GM23338 (cell line): ENCODE data around the gene CD300LB. TPM values are rescaled to one million over a fixed set of nuclear protein-coding genes. Genes with fewer than 3 reads are reported as not detected.
"Not testable (repeated sequence)": the region's sequence is repeated elsewhere in the genome, so short reads cannot be mapped to it uniquely, and the experiment has no call there.

Source experiments
- ATAC-seq: fragments of 200-7000 bp; cut with Tn5 transposase; 3 replicates; pipeline ENCODE4 v1.9.1; 2020
- DNase-seq: peaks from one replicate; pipeline ENCODE4 v3.0.0-alpha.2; 2015; ENCODE audit warnings: low spot score
- H2AFZ ChIP-seq: fragments of 200-600 bp; sonication (generic); 2 replicates; pipeline ENCODE4 v1.8.0; 2016; ENCODE audit warnings: antibody characterized with exemption, mild to moderate bottlenecking, moderate library complexity
- H3F3A ChIP-seq: fragments of 200-600 bp; sonication (generic); replicated peaks from 2 replicates; pipeline ENCODE4 v1.8.0; 2017; ENCODE audit warnings: antibody characterized with exemption, mixed run types, low read depth
- H3K27ac ChIP-seq: fragments of 200-600 bp; sonication (generic); 2 replicates; pipeline ENCODE4 v1.6.1; 2016; ENCODE audit warnings: low read depth
- H3K27me3 ChIP-seq: fragments of 200-600 bp; sonication (generic); 2 replicates; pipeline ENCODE4 v1.8.0; 2016; ENCODE audit warnings: mild to moderate bottlenecking, mixed run types, moderate library complexity; ENCODE audit not compliant: insufficient read depth
- H3K36me3 ChIP-seq: fragments of 200-600 bp; sonication (generic); 2 replicates; pipeline ENCODE4 v1.8.0; 2016; ENCODE audit warnings: mild to moderate bottlenecking; ENCODE audit not compliant: insufficient read depth
- H3K4me1 ChIP-seq: fragments of 200-600 bp; sonication (generic); 2 replicates; pipeline ENCODE4 v1.8.0; 2016; ENCODE audit warnings: mild to moderate bottlenecking, moderate library complexity; ENCODE audit not compliant: insufficient read depth
- H3K4me2 ChIP-seq: fragments of 200-600 bp; sonication (generic); 2 replicates; pipeline ENCODE4 v1.7.1; 2017; ENCODE audit warnings: mixed run types
- H3K4me3 ChIP-seq: fragments of 200-600 bp; sonication (generic); 2 replicates; pipeline ENCODE4 v1.6.1; 2016; ENCODE audit warnings: mixed run types
- H3K79me2 ChIP-seq: fragments of 200-600 bp; sonication (generic); replicated peaks from 2 replicates; pipeline ENCODE4 v1.8.0; 2017; ENCODE audit warnings: mild to moderate bottlenecking; ENCODE audit not compliant: insufficient read depth
- H3K9me2 ChIP-seq: fragments of 200-600 bp; sonication (generic); 2 replicates; pipeline ENCODE4 v1.8.0; 2017; ENCODE audit not compliant: insufficient read depth
- H4K20me1 ChIP-seq: fragments of 200-600 bp; sonication (generic); replicated peaks from 2 replicates; pipeline ENCODE4 v1.8.0; 2017; ENCODE audit warnings: mild to moderate bottlenecking; ENCODE audit not compliant: insufficient read depth
- H3K27ac Mint-ChIP-seq: 2 replicates; pipeline ENCODE4 v1.8.0; 2020; ENCODE audit warnings: inconsistent platforms, mild to moderate bottlenecking, moderate library complexity, mixed read lengths
- H3K27me3 Mint-ChIP-seq: 3 replicates; pipeline ENCODE4 v1.8.0; 2022; ENCODE audit warnings: low read depth, mild to moderate bottlenecking, moderate library complexity, mixed read lengths, inconsistent platforms; ENCODE audit not compliant: insufficient read depth, poor library complexity
- H3K36me3 Mint-ChIP-seq: 3 replicates; pipeline ENCODE4 v1.8.0; 2021; ENCODE audit warnings: low read depth, mild to moderate bottlenecking, inconsistent platforms, moderate library complexity, mixed read lengths
- H3K4me1 Mint-ChIP-seq: 3 replicates; pipeline ENCODE4 v1.8.0; 2020; ENCODE audit warnings: mild to moderate bottlenecking, inconsistent platforms, mixed read lengths
- H3K4me3 Mint-ChIP-seq: 3 replicates; pipeline ENCODE4 v1.8.0; 2021; ENCODE audit warnings: moderate library complexity, mild to moderate bottlenecking, inconsistent platforms, mixed read lengths
- H3K9me3 Mint-ChIP-seq: 3 replicates; pipeline ENCODE4 v1.8.0; 2020; ENCODE audit warnings: moderate library complexity, mild to moderate bottlenecking, inconsistent platforms, mixed read lengths
- CREB1 ChIP-seq: fragments of 250-450 bp; sonication (Bioruptor Pico); IDR thresholded peaks from 2 replicates; pipeline ENCODE4 v1.5.0; 2020; ENCODE audit warnings: low read depth, mild to moderate bottlenecking, moderate library complexity
- EZH2 ChIP-seq: fragments of 200-600 bp; sonication (generic); IDR thresholded peaks from one replicate; pipeline ENCODE4 v1.8.0; 2017; ENCODE audit warnings: antibody characterized with exemption, mild to moderate bottlenecking, low read depth; ENCODE audit not compliant: unreplicated experiment
- JUNB ChIP-seq: IDR thresholded peaks from one replicate; pipeline ENCODE4 v1.6.1; 2016; ENCODE audit warnings: antibody characterized with exemption; ENCODE audit not compliant: unreplicated experiment
- NANOG ChIP-seq: IDR thresholded peaks from 2 replicates; pipeline ENCODE4 v1.6.1; 2016; ENCODE audit warnings: antibody characterized with exemption, borderline replicate concordance
- POLR2AphosphoS5 ChIP-seq: IDR thresholded peaks from 2 replicates; pipeline ENCODE4 v1.6.1; 2016; ENCODE audit warnings: antibody characterized with exemption, low read depth
- STAT1 ChIP-seq: IDR thresholded peaks from one replicate; pipeline ENCODE4 v1.6.1; 2016; ENCODE audit warnings: antibody characterized with exemption; ENCODE audit not compliant: unreplicated experiment
- ZNF114 ChIP-seq: fragments of 250-450 bp; sonication (Bioruptor Pico); IDR thresholded peaks from 2 replicates; pipeline ENCODE4 v1.5.0; 2020; ENCODE audit warnings: mild to moderate bottlenecking, moderate library complexity
- ZNF331 ChIP-seq: fragments of 250-450 bp; sonication (Bioruptor Pico); IDR thresholded peaks from 2 replicates; pipeline ENCODE4 v1.5.0; 2020; ENCODE audit warnings: low read depth, mild to moderate bottlenecking, moderate library complexity
- polyA plus RNA-seq: library from polyadenylated mRNA; unstranded; fragments of >200 nt; fragmentation: Nextera tagmentation; extraction: Ambion mirVana; gene quantifications from 2 replicates; pipeline ENCODE4 v1.2.1, GENCODE V29; 2016
- total RNA-seq: library from RNA; depleted of rRNA; stranded (reverse); fragments of >200 nt; shearing (Covaris generic); gene quantifications from 2 replicates; pipeline ENCODE4 v1.2.3, GENCODE V29; 2014
- TF ChIP-seq, protein P1 (sequence below): IDR thresholded peaks from one replicate; pipeline ENCODE4 v1.6.1; 2018; ENCODE audit warnings: antibody characterized with exemption; ENCODE audit not compliant: unreplicated experiment
- TF ChIP-seq, protein P2 (sequence below): IDR thresholded peaks from 2 replicates; pipeline ENCODE4 v1.6.1; 2016; ENCODE audit warnings: antibody characterized with exemption
- TF ChIP-seq, protein P3 (sequence below), 2 experiments: fragments of 200-600 bp in 1 of 2; sonication (generic) in 1 of 2; conservative IDR thresholded peaks; 2 replicates each; pipeline versions ENCODE4 v1.5.1 to v1.6.1; 2016 to 2017; ENCODE audit warnings: antibody characterized with exemption in 2 of 2, low read depth in 2 of 2, mild to moderate bottlenecking in 2 of 2, moderate library complexity in 1 of 2

The CD300LB gene
- total and polyA plus RNA-seq, 2 experiments from 2014 or later: not detected

DNA sequence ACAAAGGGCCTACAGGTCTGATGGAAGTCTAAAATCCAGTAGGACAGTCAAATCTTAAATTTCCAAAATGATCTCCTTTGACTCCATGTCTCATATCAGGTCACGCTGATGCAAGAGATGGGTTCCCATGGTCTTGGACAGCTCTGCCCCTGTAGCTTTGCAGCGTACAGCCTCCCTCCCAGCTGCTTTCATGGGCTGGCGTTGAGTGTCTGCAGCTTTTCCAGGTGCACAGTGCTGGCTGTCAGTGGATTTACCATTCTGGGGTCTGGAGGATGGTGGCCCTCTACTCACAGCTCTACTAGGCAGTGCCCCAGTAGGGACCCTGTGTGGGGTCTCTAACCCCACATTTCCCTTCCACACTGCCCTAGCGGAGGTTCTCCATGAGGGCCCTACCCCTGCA is 43.0 kb downstream of the CD300LB start:
- H3K4me2 ChIP-seq, H3F3A ChIP-seq, H3K36me3 ChIP-seq, H3K9me2 ChIP-seq, DNase-seq, ATAC-seq, H3K4me1 Mint-ChIP-seq, H3K27me3 ChIP-seq, H3K36me3 Mint-ChIP-seq, H3K4me1 ChIP-seq, H3K27ac Mint-ChIP-seq, H3K4me3 ChIP-seq, H3K27me3 Mint-ChIP-seq, H4K20me1 ChIP-seq, H3K4me3 Mint-ChIP-seq, H2AFZ ChIP-seq, H3K79me2 ChIP-seq, H3K27ac ChIP-seq: not testable (repeated sequence)
- H3K9me3 Mint-ChIP-seq: peaks cover 23% of the 10 kb centered on the region

DNA sequence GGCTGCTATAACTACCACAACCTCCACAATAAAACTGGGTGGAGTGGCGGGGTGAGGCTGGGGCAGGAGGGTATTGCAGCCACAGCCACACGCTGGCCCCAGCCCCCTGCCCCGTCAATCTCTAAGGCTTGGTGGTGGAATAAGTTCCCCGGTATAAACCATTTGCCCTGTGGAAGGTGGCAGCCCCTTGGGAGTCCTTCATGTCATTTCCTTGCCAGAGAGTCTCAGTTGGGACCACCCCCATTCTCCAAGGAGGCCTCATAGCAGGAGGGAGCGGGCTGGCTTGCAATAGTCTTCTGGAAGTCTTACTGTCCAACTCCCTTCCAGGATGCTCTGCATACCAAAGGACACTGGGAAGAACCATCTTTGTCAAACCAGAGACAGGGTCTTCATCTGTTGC is 45.4 kb downstream of the CD300LB start:
- ATAC-seq (no peak), DNase-seq (no peak)
- H2AFZ ChIP-seq: no peak overlapping the region
- H3K27me3 ChIP-seq: no peaks in the 10 kb centered on the region
- H3K36me3 ChIP-seq: no peaks in the 10 kb centered on the region
- Mint-ChIP-seq H3K36me3 (peaks cover 7% of the 10 kb centered on the region; the same call in 2 of the 3 replicates), H3K4me3 (no peak overlapping the region), H3K4me1 (no peaks in the 10 kb centered on the region), H3K27me3 (peaks cover 3% of the 10 kb centered on the region), H3K9me3 (peaks cover 23% of the 10 kb centered on the region), H3K27ac (no peak overlapping the region)
- H3K4me2 ChIP-seq: no peak overlapping the region
- no peak overlapping the region for H3K4me3 ChIP-seq
- no peaks in the 10 kb centered on the region for H4K20me1 ChIP-seq
- H3F3A ChIP-seq: no peaks in the 10 kb centered on the region
- H3K9me2 ChIP-seq: no peaks in the 10 kb centered on the region
- H3K27ac ChIP-seq: no peak overlapping the region
- H3K79me2 ChIP-seq: no peaks in the 10 kb centered on the region
- no peaks in the 10 kb centered on the region for H3K4me1 ChIP-seq
- TF ChIP-seq STAT1: no peak
- no peak for TF ChIP-seq EZH2
- TF ChIP-seq, protein P1, sequence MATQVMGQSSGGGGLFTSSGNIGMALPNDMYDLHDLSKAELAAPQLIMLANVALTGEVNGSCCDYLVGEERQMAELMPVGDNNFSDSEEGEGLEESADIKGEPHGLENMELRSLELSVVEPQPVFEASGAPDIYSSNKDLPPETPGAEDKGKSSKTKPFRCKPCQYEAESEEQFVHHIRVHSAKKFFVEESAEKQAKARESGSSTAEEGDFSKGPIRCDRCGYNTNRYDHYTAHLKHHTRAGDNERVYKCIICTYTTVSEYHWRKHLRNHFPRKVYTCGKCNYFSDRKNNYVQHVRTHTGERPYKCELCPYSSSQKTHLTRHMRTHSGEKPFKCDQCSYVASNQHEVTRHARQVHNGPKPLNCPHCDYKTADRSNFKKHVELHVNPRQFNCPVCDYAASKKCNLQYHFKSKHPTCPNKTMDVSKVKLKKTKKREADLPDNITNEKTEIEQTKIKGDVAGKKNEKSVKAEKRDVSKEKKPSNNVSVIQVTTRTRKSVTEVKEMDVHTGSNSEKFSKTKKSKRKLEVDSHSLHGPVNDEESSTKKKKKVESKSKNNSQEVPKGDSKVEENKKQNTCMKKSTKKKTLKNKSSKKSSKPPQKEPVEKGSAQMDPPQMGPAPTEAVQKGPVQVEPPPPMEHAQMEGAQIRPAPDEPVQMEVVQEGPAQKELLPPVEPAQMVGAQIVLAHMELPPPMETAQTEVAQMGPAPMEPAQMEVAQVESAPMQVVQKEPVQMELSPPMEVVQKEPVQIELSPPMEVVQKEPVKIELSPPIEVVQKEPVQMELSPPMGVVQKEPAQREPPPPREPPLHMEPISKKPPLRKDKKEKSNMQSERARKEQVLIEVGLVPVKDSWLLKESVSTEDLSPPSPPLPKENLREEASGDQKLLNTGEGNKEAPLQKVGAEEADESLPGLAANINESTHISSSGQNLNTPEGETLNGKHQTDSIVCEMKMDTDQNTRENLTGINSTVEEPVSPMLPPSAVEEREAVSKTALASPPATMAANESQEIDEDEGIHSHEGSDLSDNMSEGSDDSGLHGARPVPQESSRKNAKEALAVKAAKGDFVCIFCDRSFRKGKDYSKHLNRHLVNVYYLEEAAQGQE: no peak
- TF ChIP-seq CREB1: no peak
- no peak for TF ChIP-seq ZNF331
- TF ChIP-seq, protein P2, sequence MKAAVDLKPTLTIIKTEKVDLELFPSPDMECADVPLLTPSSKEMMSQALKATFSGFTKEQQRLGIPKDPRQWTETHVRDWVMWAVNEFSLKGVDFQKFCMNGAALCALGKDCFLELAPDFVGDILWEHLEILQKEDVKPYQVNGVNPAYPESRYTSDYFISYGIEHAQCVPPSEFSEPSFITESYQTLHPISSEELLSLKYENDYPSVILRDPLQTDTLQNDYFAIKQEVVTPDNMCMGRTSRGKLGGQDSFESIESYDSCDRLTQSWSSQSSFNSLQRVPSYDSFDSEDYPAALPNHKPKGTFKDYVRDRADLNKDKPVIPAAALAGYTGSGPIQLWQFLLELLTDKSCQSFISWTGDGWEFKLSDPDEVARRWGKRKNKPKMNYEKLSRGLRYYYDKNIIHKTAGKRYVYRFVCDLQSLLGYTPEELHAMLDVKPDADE: no peak
- TF ChIP-seq NANOG: no peak
- no peak for TF ChIP-seq POLR2AphosphoS5
- TF ChIP-seq, protein P3, sequence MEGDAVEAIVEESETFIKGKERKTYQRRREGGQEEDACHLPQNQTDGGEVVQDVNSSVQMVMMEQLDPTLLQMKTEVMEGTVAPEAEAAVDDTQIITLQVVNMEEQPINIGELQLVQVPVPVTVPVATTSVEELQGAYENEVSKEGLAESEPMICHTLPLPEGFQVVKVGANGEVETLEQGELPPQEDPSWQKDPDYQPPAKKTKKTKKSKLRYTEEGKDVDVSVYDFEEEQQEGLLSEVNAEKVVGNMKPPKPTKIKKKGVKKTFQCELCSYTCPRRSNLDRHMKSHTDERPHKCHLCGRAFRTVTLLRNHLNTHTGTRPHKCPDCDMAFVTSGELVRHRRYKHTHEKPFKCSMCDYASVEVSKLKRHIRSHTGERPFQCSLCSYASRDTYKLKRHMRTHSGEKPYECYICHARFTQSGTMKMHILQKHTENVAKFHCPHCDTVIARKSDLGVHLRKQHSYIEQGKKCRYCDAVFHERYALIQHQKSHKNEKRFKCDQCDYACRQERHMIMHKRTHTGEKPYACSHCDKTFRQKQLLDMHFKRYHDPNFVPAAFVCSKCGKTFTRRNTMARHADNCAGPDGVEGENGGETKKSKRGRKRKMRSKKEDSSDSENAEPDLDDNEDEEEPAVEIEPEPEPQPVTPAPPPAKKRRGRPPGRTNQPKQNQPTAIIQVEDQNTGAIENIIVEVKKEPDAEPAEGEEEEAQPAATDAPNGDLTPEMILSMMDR (conservative IDR thresholded peaks at IDR 0.05; ENCODE audit: low read depth in 2 of 2): no peak
- TF ChIP-seq JUNB: no peak
- no peak for TF ChIP-seq ZNF114 (CRISPR knock-in tag)
